K562 (cell line): ENCODE data around the gene AHI1. TPM values are rescaled to one million over a fixed set of nuclear protein-coding genes. Genes with fewer than 3 reads are reported as not detected.

Experiments used
- ATAC-seq: fragments of 200-7000 bp; cut with Tn5 transposase; 3 replicates; pipeline ENCODE4 v1.9.1; 2020; ENCODE audit warnings: moderate library complexity
- BruUV-seq: library from RNA; stranded (reverse); fragments of 400-500 nt; replicated peaks from 2 replicates; lab custom pipeline; 2021; lab: Mats Ljungman, UMichigan
- CTCF ChIA-PET: fragments of 300-600 bp; formaldehyde crosslinking; extraction: SDS; loops from one replicate; lab custom pipeline; 2021; ENCODE audit warnings: low intra/inter-chr PET ratio; lab: Yijun Ruan, JAX
- POLR2A ChIA-PET: fragments of 300-600, 350-650 bp; sonication (Branson Sonifier 250); formaldehyde crosslinking; extraction: SDS; loops from one replicate; lab custom pipeline; 2021; ENCODE audit warnings: antibody characterized with exemption, inconsistent platforms; lab: Yijun Ruan, JAX
- DNase-seq, 4 experiments: peaks; one replicate each; pipeline versions ENCODE4 v3.0.0 to v3.0.0-alpha.2; 2011 to 2018; ENCODE audit warnings: low spot score in 3 of 4, mixed read lengths in 3 of 4; ENCODE audit errors: extremely low read depth in 1 of 4
- FAIRE-seq: peaks from 2 replicates; lab custom pipeline; 2011; peaks lifted over from hg19 to GRCh38; lab: Jason Lieb, UNC
- H2AFZ ChIP-seq: 2 replicates; pipeline ENCODE4 v1.6.0; 2011; ENCODE audit warnings: low read depth, low read length, control low read depth, inconsistent platforms
- H3K27ac ChIP-seq: fragments of 200-600 bp; 3 replicates; pipeline ENCODE4 v1.8.0; 2011; ENCODE audit warnings: low read depth, mild to moderate bottlenecking, control low read depth, inconsistent platforms, low read length, moderate library complexity, mixed read lengths; ENCODE audit errors: extremely low read depth
- H3K27me3 ChIP-seq, 2 experiments: fragments of 300-600 bp in 1 of 2; 2 replicates in 1 of 2; 3 replicates in 1 of 2; pipeline versions ENCODE4 v1.6.0 to v1.8.0; 2011; ENCODE audit warnings: inconsistent platforms in 2 of 2, low read length in 2 of 2, mild to moderate bottlenecking in 1 of 2, mixed read lengths in 1 of 2, moderate library complexity in 1 of 2; ENCODE audit not compliant: control insufficient read depth in 2 of 2, insufficient read depth in 2 of 2
- H3K36me3 ChIP-seq: fragments of 300-600 bp; 3 replicates; pipeline ENCODE4 v1.8.0; 2011; ENCODE audit warnings: mild to moderate bottlenecking, low read length, inconsistent platforms; ENCODE audit not compliant: control insufficient read depth, insufficient read depth
- H3K4me1 ChIP-seq, 2 experiments: fragments of 200-600 bp in 1 of 2; replicated peaks in 1 of 2; 2 replicates in 1 of 2; 3 replicates in 1 of 2; pipeline versions ENCODE4 v1.5.1 to v1.8.0; 2011; ENCODE audit warnings: inconsistent platforms in 2 of 2, low read length in 2 of 2, mild to moderate bottlenecking in 1 of 2, mixed read lengths in 1 of 2, moderate library complexity in 1 of 2; ENCODE audit not compliant: control insufficient read depth in 2 of 2, insufficient read depth in 2 of 2
- H3K4me2 ChIP-seq: 2 replicates; pipeline ENCODE4 v1.6.1; 2011; ENCODE audit warnings: low read length, control low read depth, inconsistent platforms, mixed read lengths; ENCODE audit not compliant: insufficient read depth
- H3K4me3 ChIP-seq: fragments of 200-600 bp; sonication (generic), shearing (Covaris generic); 2 replicates; pipeline ENCODE4 v1.5.1; 2016; ENCODE audit warnings: control low read depth, inconsistent platforms
- H3K79me2 ChIP-seq: fragments of 200-600 bp; 3 replicates; pipeline ENCODE4 v1.8.0; 2011; ENCODE audit warnings: low read length, inconsistent platforms; ENCODE audit not compliant: control insufficient read depth, insufficient read depth
- H3K9ac ChIP-seq, 2 experiments: 2 replicates each; pipeline versions ENCODE4 v1.6.0 to v1.6.1; 2011; ENCODE audit warnings: low read depth in 2 of 2, low read length in 2 of 2, control low read depth in 1 of 2, inconsistent platforms in 1 of 2, mild to moderate bottlenecking in 1 of 2, mixed read lengths in 1 of 2; ENCODE audit not compliant: insufficient read depth in 1 of 2
- H3K9me1 ChIP-seq: one replicate; pipeline ENCODE4 v1.6.0; 2011; ENCODE audit warnings: inconsistent platforms, mild to moderate bottlenecking, low read length, moderate library complexity; ENCODE audit not compliant: control insufficient read depth, insufficient read depth
- H3K9me3 ChIP-seq: replicated peaks from 2 replicates; pipeline ENCODE4 v1.5.1; 2011; ENCODE audit warnings: low read depth, low read length, inconsistent platforms; ENCODE audit not compliant: control insufficient read depth, insufficient read depth
- H4K20me1 ChIP-seq: replicated peaks from 2 replicates; pipeline ENCODE4 v1.6.1; 2011; ENCODE audit warnings: low read length, inconsistent platforms, mixed read lengths; ENCODE audit not compliant: control insufficient read depth, insufficient read depth
- C11orf30 ChIP-seq: fragments of 450-650 bp; IDR thresholded peaks from 2 replicates; pipeline ENCODE4 v1.6.1; 2016; ENCODE audit warnings: low read depth, mild to moderate bottlenecking
- CAMTA2 ChIP-seq: fragments of 250-450 bp; sonication (Bioruptor Pico); conservative IDR thresholded peaks from 2 replicates; pipeline ENCODE4 v1.5.1; 2022
- GTF2A2 ChIP-seq: IDR thresholded peaks from 2 replicates; pipeline ENCODE4 v1.6.1; 2016; ENCODE audit warnings: mild to moderate bottlenecking, missing genetic modification characterization, missing compliant biosample characterization
- HDAC8 ChIP-seq: fragments of 450-650 bp; IDR thresholded peaks from 2 replicates; pipeline ENCODE4 v1.6.1; 2016; ENCODE audit warnings: mild to moderate bottlenecking, missing genetic modification characterization, moderate library complexity, missing compliant biosample characterization
- MAFG ChIP-seq: fragments of 450-650 bp; conservative IDR thresholded peaks from 2 replicates; pipeline ENCODE4 v1.6.1; 2016; ENCODE audit warnings: missing genetic modification characterization, missing compliant biosample characterization
- NBN ChIP-seq: fragments of 450-650 bp; IDR thresholded peaks from 2 replicates; pipeline ENCODE4 v1.6.1; 2016; ENCODE audit warnings: low read depth, mild to moderate bottlenecking
- NCOA6 ChIP-seq: fragments of 450-650 bp; IDR thresholded peaks from 2 replicates; pipeline ENCODE4 v1.6.1; 2017; ENCODE audit warnings: mild to moderate bottlenecking
- NR2C1 ChIP-seq, 2 experiments: fragments of 450-650 bp; IDR thresholded peaks; 2 replicates each; pipeline ENCODE4 v1.6.1; 2017; ENCODE audit warnings: mild to moderate bottlenecking in 2 of 2, antibody characterized with exemption in 1 of 2, inconsistent platforms in 1 of 2, missing compliant biosample characterization in 1 of 2, missing genetic modification characterization in 1 of 2
- SMAD3 ChIP-seq: fragments of 450-650 bp; formaldehyde crosslinking; conservative IDR thresholded peaks from 2 replicates; pipeline ENCODE4 v1.4.0; 2020; ENCODE audit warnings: mild to moderate bottlenecking
- ZC3H8 ChIP-seq: fragments of 450-650 bp; IDR thresholded peaks from 2 replicates; pipeline ENCODE4 v1.6.1; 2017
- ZNF174 ChIP-seq: fragments of 250-450 bp; sonication (Bioruptor Pico); IDR thresholded peaks from 2 replicates; pipeline ENCODE4 v1.4.0; 2020; ENCODE audit warnings: mild to moderate bottlenecking
- ZNF316 ChIP-seq: fragments of 450-650 bp; IDR thresholded peaks from 2 replicates; pipeline ENCODE4 v1.6.1; 2016
- ZNF589 ChIP-seq: fragments of 200-800 bp; sonication (Bioruptor generic); IDR thresholded peaks from 2 replicates; pipeline ENCODE4 v1.6.1; 2016; ENCODE audit warnings: low read depth, missing genetic modification characterization, missing compliant biosample characterization
- WGBS: fragments of 100-300 bp; shearing (Covaris generic); methylation state at CpG from one replicate; pipeline ENCODE4 v1.1.6; 2016; ENCODE audit warnings: low coverage, mixed read lengths; ENCODE audit not compliant: insufficient coverage; ENCODE audit errors: missing lambda C conversion rate; 5-methylcytosine and 5-hydroxymethylcytosine counted together
- in situ Hi-C: fragments of 300-500 bp; cut with MboI; formaldehyde crosslinking; loops from 4 replicates; pipeline ENCODE4 v1.15.0; 2018; ENCODE audit warnings: inconsistent platforms, mixed read lengths
- intact Hi-C: fragments of 100-400 bp; cut with micrococcal nuclease; formaldehyde crosslinking; loops from 2 replicates; pipeline ENCODE4 v1.14.2; 2022
- polyA plus RNA-seq, 8 experiments: library from polyadenylated mRNA; depleted of rRNA in 4 of 8; stranded (reverse) in 5 of 8; unstranded in 3 of 8; fragments of >200 nt; fragmentation: Nextera tagmentation in 2 of 8; fragmentation: Illumina TruSeq in 1 of 8; extraction: Ambion mirVana in 2 of 8; extraction: Trizol in 1 of 8; gene quantifications; 2 replicates each; pipeline versions ENCODE4 v1.2.1 to v1.2.3, GENCODE V29; 2011 to 2014; ENCODE audit warnings: inconsistent platforms in 1 of 8, missing spikeins in 1 of 8
- total RNA-seq, 7 experiments: library from RNA; depleted of rRNA in 6 of 7; stranded (reverse); fragments of >200 nt in 6 of 7; fragmentation: Illumina TruSeq in 2 of 7; extraction: Trizol in 2 of 7; gene quantifications; 2 replicates each; pipeline versions ENCODE4 v1.2.1 to v1.2.3, GENCODE V29; 2011 to 2021; ENCODE audit warnings: low replicate concordance in 1 of 7

Gene AHI1
- total and polyA plus RNA-seq, 9 of the 15 experiments (the other 6 are each of a cell fraction or from before 2014, with no cell fraction given): 24.7 to 54.9 (median 32.2) TPM

- CTCF ChIA-PET: no interaction called here
- 3% methylated on average over 2 of the region's 2 CpGs for WGBS
- Histone ChIP-seq H3K4me1 (no peaks in the 10 kb centered on the region), H4K20me1 (no peaks in the 10 kb centered on the region), H3K36me3 (no peaks in the 10 kb centered on the region), H3K27me3 (no peaks in the 10 kb centered on the region), H3K27ac (no peak overlapping the region), H2AFZ (no peak overlapping the region), H3K9me3 (no peaks in the 10 kb centered on the region), H3K9ac (no peak overlapping the region), H3K9me1 (no peaks in the 10 kb centered on the region), H3K79me2 (no peaks in the 10 kb centered on the region), H3K4me2 (no peak overlapping the region), H3K4me3 (no peak overlapping the region)
- no peak for ATAC-seq
- POLR2A ChIA-PET: no interaction called here
- TF ChIP-seq NR2C1 (IDR thresholded peaks at IDR 0.05) (no peak), NR2C1 (tag; IDR thresholded peaks at IDR 0.05) (no peak), HDAC8 (tag) (no peak), ZNF589 (CRISPR knock-in tag) (no peak), ZNF316 (peak; percentile 87; the same call in 1 of the 2 replicates), C11orf30 (peak; percentile 70), NBN (no peak), MAFG (tag) (peak; percentile 44; the same call in 1 of the 2 replicates)
- in situ Hi-C loops (no loop called here), intact Hi-C loops (no loop called here)
- no peak for FAIRE-seq
- no peak for DNase-seq
- BruUV-seq: no TSS peak
These were observed 20.0 kb upstream of the AHI1 start for GRCh38 chr6:135517527-135517926.

- in situ Hi-C loops: no loop called here
These were observed 17.2 kb upstream of the AHI1 start for GRCh38 chr6:135514706-135515105.

More at GRCh38 chr6:135514706-135515105, 17.2 kb upstream of the AHI1 start:
- Histone ChIP-seq H3K9me3 (no peaks in the 10 kb centered on the region), H3K27me3 (no peaks in the 10 kb centered on the region), H3K9ac (no peak overlapping the region), H3K79me2 (no peaks in the 10 kb centered on the region), H3K9me1 (no peaks in the 10 kb centered on the region), H3K4me2 (no peak overlapping the region), H3K4me3 (no peak overlapping the region), H2AFZ (no peak overlapping the region), H4K20me1 (no peaks in the 10 kb centered on the region), H3K27ac (no peak overlapping the region), H3K4me1 (no peaks in the 10 kb centered on the region), H3K36me3 (no peaks in the 10 kb centered on the region)
- no peak for TF ChIP-seq CAMTA2 (CRISPR knock-in tag)
- TF ChIP-seq ZNF316: no peak
- no peak for TF ChIP-seq ZNF174 (CRISPR knock-in tag)
- TF ChIP-seq ZC3H8: no peak
- TF ChIP-seq GTF2A2: no peak
- no peak for TF ChIP-seq SMAD3 (CRISPR knock-in tag)
- no peak for TF ChIP-seq NCOA6
- ChIA-PET CTCF (no interaction called here), POLR2A (interaction anchor here (1.5 kb wide), 1 partner anchor 16 kb away, joined by 5 read pairs; no protein-coding TSS in a partner anchor)
- WGBS: 5% methylated on average over 3 of the region's 3 CpGs
- ATAC-seq: no peak
- FAIRE-seq: no peak
- no TSS peak for BruUV-seq
- no peak for DNase-seq
- intact Hi-C loops: no loop called here
